ENCODE data around the gene TBPL1. TPM values are rescaled to one million over a fixed set of nuclear protein-coding genes. Genes with fewer than 3 reads are reported as not detected.

Gene TBPL1
- total RNA-seq, 1 experiment from 2014 or later, result 42.1 TPM

GRCh38 chr6:134039116-134039515 lies 86.1 kb downstream of the TBPL1 start (continued):
- TF ChIP-seq ZNF281 (CRISPR knock-in tag; IDR thresholded peaks at IDR 0.05) (no peak), ATF1 (CRISPR knock-in tag; IDR thresholded peaks at IDR 0.05) (no peak), ETV6 (CRISPR knock-in tag; IDR thresholded peaks at IDR 0.05) (no peak), NR1H2 (CRISPR knock-in tag; IDR thresholded peaks at IDR 0.05) (no peak)

Other genes with a start within 250 kb of the TBPL1 start
- 0.11 to 0.22 TPM (median 0.14 TPM) in 3 replicates for gene TCF21, start 64.1 kb upstream of the TBPL1 start, total RNA-seq (2021)
- gene SLC2A12, start 99.4 kb downstream of the TBPL1 start, total RNA-seq (2021), result 3.3 to 4.4 TPM (median 4.1 TPM) in 3 replicates